GM18873 (cell line): ENCODE results near the gene PTPRU.
"Not testable (repeated sequence)": the region's sequence is repeated elsewhere in the genome, so short reads cannot be mapped to it uniquely, and the experiment has no call there.

Source experiments
- ATAC-seq: cut with Tn5 transposase; IDR thresholded peaks from one replicate; pipeline ENCODE4 v1.9.1; 2021; ENCODE audit warnings: mild to moderate bottlenecking, moderate library complexity, moderate number of reproducible peaks; ENCODE audit not compliant: unreplicated experiment, low FRiP score

PTPRU gene

GRCh38 chr1:29311352-29312030 is 75.2 kb downstream of the PTPRU start:
- no peak for ATAC-seq

- no peak for ATAC-seq
Observed at GRCh38 chr1:29312469-29313461, 76.4 kb downstream of the PTPRU start.

GRCh38 chr1:29314685-29315084 is 78.4 kb downstream of the PTPRU start:
- not testable (repeated sequence) for ATAC-seq

DNA sequence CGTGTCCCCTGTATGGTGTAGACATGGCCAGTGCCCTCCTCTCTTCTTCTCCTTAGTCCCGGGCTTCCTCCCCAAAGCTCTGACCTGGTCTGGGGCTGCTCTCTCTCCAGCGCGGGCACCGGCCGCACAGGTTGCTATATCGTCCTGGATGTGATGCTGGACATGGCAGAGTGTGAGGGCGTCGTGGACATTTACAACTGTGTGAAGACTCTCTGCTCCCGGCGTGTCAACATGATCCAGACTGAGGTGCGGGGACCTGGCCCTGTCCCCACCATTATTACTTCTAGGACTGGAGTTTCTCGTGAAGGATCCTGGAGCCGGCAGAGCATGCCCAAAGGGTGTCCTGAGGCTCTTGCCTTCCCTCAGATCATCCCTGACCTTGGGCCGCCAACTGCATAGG is 78.9 kb downstream of the PTPRU start:
- ATAC-seq, result no peak

GRCh38 chr1:29315876-29316275 is 79.6 kb downstream of the PTPRU start:
- no peak for ATAC-seq

GRCh38 chr1:29317063-29317915 is 81.0 kb downstream of the PTPRU start:
- ATAC-seq, result no peak

- ATAC-seq, result no peak
Observed at GRCh38 chr1:29317916-29318530, 81.7 kb downstream of the PTPRU start.

- no peak for ATAC-seq
Observed at GRCh38 chr1:29318724-29319123, 82.4 kb downstream of the PTPRU start.

GRCh38 chr1:29319300-29320110 is 83.2 kb downstream of the PTPRU start:
- no peak for ATAC-seq

- no peak for ATAC-seq
Observed at GRCh38 chr1:29320156-29320940, 84.0 kb downstream of the PTPRU start.

- ATAC-seq, result no peak
Observed at GRCh38 chr1:29321176-29321575, 84.9 kb downstream of the PTPRU start.

DNA sequence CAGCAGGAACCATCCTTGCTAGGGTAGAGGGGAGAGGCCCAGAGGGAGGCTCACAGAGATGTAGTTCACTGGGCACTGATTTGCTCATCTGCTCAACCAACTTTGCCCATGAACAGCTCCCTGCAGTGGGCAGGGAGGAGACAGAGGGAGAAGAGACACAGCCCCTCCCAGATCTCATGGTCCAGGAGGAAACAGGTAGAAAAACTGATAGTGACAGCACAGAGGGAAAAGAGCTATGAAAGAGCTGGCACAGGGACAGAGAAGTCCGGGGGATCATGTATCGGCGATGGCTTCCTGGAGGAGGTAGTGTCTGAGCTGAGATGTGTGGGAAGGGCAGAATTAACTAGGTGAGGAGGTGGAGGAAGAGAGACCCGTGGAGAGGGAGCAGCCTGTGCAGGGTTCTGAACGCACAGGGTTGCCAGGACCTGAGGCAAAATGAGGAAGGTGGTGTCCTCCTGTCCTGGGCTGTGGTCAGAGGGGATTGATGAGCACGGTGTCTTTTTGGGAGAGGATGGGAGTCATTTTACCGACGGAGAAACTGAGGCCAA is 85.9 kb downstream of the PTPRU start:
- no peak for ATAC-seq

GRCh38 chr1:29322861-29323585 is 86.7 kb downstream of the PTPRU start:
- no peak for ATAC-seq

DNA sequence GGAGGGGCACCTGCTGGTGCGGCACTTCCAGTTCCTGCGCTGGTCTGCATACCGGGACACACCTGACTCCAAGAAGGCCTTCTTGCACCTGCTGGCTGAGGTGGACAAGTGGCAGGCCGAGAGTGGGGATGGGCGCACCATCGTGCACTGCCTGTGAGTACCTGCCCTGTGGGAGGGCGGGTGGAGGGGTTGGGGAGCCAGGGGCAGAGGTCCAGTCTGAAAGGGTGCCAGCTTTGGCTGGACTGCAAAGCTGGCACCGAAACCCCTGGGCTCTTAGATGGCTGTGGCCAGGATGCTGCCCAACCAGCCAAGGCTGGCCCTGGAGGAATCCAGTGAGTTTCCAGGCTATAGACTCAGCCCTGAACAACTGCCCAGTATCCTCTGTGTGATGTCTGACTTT is 87.3 kb downstream of the PTPRU start:
- no peak for ATAC-seq

DNA sequence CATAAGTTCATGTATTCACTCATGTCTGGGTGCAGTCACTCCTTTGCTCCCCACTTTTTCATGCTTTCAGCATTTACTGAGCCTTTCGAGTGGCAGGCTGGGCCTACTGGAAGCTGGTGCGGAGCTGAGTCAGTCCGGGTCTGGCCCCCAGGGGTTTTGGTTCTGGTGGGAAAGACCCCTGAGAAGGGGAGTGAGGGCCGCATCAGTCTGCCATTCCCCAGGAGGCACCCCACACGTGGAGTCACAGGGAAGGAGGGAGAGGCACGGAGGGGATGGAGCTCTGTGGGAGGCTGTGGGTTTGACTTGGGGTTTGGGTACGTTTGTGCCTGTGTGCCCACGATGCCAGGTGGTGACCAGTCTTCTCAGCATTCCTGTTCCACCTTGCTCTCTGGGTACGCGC is 87.9 kb downstream of the PTPRU start:
- ATAC-seq, result no peak

DNA sequence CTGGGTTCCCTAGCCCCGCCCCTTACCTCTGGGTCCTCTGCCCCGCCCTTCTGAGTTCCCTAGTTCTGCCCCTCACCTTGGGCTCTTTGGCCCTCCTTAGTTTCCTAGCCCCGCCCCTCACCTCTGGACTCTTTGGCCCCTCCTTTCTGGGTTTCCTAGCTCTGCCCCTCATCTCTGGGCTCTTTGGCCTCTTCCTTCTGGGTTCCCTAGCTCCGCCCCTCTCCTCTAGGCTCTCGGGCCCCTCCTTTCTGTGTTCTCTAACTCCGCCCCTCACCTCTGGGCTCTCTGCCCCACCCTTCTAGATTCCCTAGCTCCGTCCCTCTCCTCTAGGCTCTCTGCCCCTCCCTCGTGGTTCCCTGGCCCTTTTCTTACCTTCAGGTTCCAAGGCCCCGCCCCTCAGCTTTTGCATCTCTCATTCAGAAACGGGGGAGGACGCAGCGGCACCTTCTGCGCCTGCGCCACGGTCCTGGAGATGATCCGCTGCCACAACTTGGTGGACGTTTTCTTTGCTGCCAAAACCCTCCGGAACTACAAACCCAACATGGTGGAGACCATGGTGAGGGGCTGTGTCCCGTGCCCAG is 88.5 kb downstream of the PTPRU start:
- ATAC-seq, result no peak

- ATAC-seq, result no peak
Observed at GRCh38 chr1:29325675-29326074, 89.4 kb downstream of the PTPRU start.
